GM23248 (cell line): Measurements from ENCODE around the gene PRDM12.

Experiments
- EZH2 ChIP-seq: fragments of 200-600 bp; sonication (generic); IDR thresholded peaks from 2 replicates; pipeline ENCODE4 v1.6.1; 2018; ENCODE audit warnings: antibody characterized with exemption, mild to moderate bottlenecking; ENCODE audit not compliant: insufficient read depth, poor library complexity, severe bottlenecking
- EZH2phosphoT487 ChIP-seq: fragments of 200-600 bp; sonication (generic); IDR thresholded peaks from 2 replicates; pipeline ENCODE4 v1.6.1; 2018; ENCODE audit warnings: antibody characterized with exemption, moderate library complexity, mild to moderate bottlenecking, low read depth; ENCODE audit not compliant: insufficient read depth

GRCh38 chr9:130728721-130729120 is 64.3 kb downstream of the PRDM12 start:
- TF ChIP-seq EZH2 (no peak), EZH2phosphoT487 (no peak)
